Lower leg skin (tissue), 4 donors: ENCODE data around the gene RRAGD. TPM values are rescaled to one million over a fixed set of nuclear protein-coding genes. Genes with fewer than 3 reads are reported as not detected.

ENCODE experiments used
- DNase-seq, 2 donors: peaks; one replicate each; pipeline ENCODE4 v3.0.0-alpha.2; 2019; ENCODE audit warnings: low spot score in 2 of 2
- H3K4me3 ChIP-seq: fragments of 200-600 bp; sonication (generic); 2 replicates; pipeline ENCODE4 v1.5.1; 2017; ENCODE audit warnings: mild to moderate bottlenecking, low read depth; ENCODE audit not compliant: poor library complexity, severe bottlenecking
- CTCF ChIP-seq, 3 donors: fragments of 450-650 bp; IDR thresholded peaks; one replicate each; pipeline ENCODE4 v1.5.1; 2016; ENCODE audit warnings: antibody characterized with exemption in 3 of 3, mild to moderate bottlenecking in 3 of 3, moderate library complexity in 2 of 3
- POLR2A ChIP-seq, 2 donors: fragments of 450-650 bp; IDR thresholded peaks; one replicate each; pipeline ENCODE4 v1.6.1; 2016 to 2017; ENCODE audit warnings: antibody characterized with exemption in 2 of 2, mild to moderate bottlenecking in 1 of 2, moderate library complexity in 1 of 2
- WGBS, 2 donors: methylation state at CpG; one replicate each; pipeline ENCODE4 v1.1.5; 2018; 5-methylcytosine and 5-hydroxymethylcytosine counted together
- intact Hi-C: fragments of 100-400 bp; cut with DNase I; formaldehyde crosslinking; loops from one replicate; pipeline ENCODE4 v1.15.0; 2023; ENCODE audit warnings: low total_unique reads
- total RNA-seq, 4 donors: library from RNA; depleted of rRNA; stranded (reverse); fragments of >200 nt; gene quantifications; one replicate each; pipeline ENCODE4 v1.1.0, GENCODE V29; 2016

RRAGD gene
- total RNA-seq, 4 donors from 2014 or later, result 13.3 to 22.3 (median 20.1) TPM

- intact Hi-C loops, result no loop called here
- peak; percentile 27 to 91 for DNase-seq
- H3K4me3 ChIP-seq, result peak overlapping the region; percentile 82
- TF ChIP-seq POLR2A (IDR thresholded peaks at IDR 0.05) (no peak), CTCF (IDR thresholded peaks at IDR 0.05) (no peak)
- WGBS, 2 donors, result 1% methylated on average over 66 to 67 of the region's 93 CpGs
Measured at GRCh38 chr6:89411145-89412070, 665 bp downstream of the RRAGD start.

GRCh38 chr6:89410788-89411144 is 1.3 kb downstream of the RRAGD start:
- H3K4me3 ChIP-seq, result peak overlapping the region; percentile 82
- DNase-seq, result no peak
- intact Hi-C loops, result no loop called here
- TF ChIP-seq CTCF (IDR thresholded peaks at IDR 0.05) (no peak), POLR2A (IDR thresholded peaks at IDR 0.05) (no peak)
- 5 to 6% methylated on average over 4 of the region's 4 CpGs for WGBS, 2 donors

- no peak for TF ChIP-seq CTCF (IDR thresholded peaks at IDR 0.05)
- TF ChIP-seq POLR2A (IDR thresholded peaks at IDR 0.05), result no peak
Measured at GRCh38 chr6:89410231-89410761, 1.8 kb downstream of the RRAGD start.

GRCh38 chr6:89409461-89410035 is 2.5 kb downstream of the RRAGD start:
- no peak overlapping the region for H3K4me3 ChIP-seq
- TF ChIP-seq CTCF (IDR thresholded peaks at IDR 0.05), result no peak
- TF ChIP-seq POLR2A (IDR thresholded peaks at IDR 0.05), result no peak
- 86% methylated on average over 7 of the region's 7 CpGs for WGBS, 2 donors
- intact Hi-C loops, result no loop called here
- no peak for DNase-seq

More at GRCh38 chr6:89410231-89410761, 1.8 kb downstream of the RRAGD start:
- intact Hi-C loops, result no loop called here
- WGBS, 2 donors, result 29 to 31% methylated on average over 10 of the region's 10 CpGs
- no peak for DNase-seq
- no peak overlapping the region for H3K4me3 ChIP-seq

GRCh38 chr6:89406141-89406540 is 5.9 kb downstream of the RRAGD start:
- intact Hi-C loops, result no loop called here

More at GRCh38 chr6:89406141-89406540, 5.9 kb downstream of the RRAGD start:
- 67 to 69% methylated on average over 10 of the region's 10 CpGs for WGBS, 2 donors
- TF ChIP-seq POLR2A (IDR thresholded peaks at IDR 0.05), result no peak
- no peak for TF ChIP-seq CTCF (IDR thresholded peaks at IDR 0.05)
- H3K4me3 ChIP-seq, result no peak overlapping the region
- no peak for DNase-seq
